GM20431 (cell line): Measurements from ENCODE around the gene ANO9.
"Not testable (repeated sequence)": the region's sequence is repeated elsewhere in the genome, so short reads cannot be mapped to it uniquely, and the experiment has no call there.

Source experiments
- in situ Hi-C: fragments of 300-500 bp; cut with MseI, MboI; formaldehyde crosslinking; loops from one replicate; pipeline ENCODE4 v1.15.0; 2020; ENCODE audit warnings: low sequenced_read_pairs; ENCODE audit not compliant: unreplicated experiment

ANO9 gene

DNA sequence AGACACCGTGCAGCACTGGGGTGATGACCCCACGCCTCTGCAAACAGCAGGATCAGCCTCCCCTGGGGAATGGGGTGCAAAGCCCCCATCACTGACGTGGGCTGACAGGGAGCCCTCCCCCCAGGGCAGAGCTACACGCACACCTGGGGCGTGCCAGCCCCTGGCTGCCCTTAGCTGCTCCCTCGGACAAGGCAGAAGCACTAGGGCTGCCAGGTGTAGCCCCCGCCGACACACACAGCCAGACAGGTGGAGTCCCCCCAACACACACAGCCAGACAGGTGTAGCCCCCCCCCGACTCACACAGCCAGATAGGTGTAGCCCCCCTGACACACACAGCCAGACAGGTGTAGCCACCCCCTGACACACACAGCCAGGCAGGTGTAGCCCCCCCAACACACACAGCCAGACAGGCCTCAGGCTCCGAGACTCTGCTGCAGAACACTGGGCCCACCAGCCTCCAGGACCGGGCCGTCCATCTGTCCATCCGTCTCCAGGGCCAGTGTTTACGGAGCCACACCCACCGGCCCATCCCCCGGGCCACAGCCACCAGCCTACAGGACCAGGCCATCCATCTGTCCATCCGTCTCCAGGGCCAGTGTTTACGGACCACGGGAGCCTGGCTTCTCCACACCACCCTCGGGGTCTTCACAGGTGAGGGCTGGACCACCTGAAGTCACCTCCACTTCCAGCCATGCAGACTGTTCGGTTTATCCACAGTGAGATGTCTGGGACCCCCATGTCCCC lies 3.5 kb downstream of the ANO9 start:
- in situ Hi-C loops: no loop called here

DNA sequence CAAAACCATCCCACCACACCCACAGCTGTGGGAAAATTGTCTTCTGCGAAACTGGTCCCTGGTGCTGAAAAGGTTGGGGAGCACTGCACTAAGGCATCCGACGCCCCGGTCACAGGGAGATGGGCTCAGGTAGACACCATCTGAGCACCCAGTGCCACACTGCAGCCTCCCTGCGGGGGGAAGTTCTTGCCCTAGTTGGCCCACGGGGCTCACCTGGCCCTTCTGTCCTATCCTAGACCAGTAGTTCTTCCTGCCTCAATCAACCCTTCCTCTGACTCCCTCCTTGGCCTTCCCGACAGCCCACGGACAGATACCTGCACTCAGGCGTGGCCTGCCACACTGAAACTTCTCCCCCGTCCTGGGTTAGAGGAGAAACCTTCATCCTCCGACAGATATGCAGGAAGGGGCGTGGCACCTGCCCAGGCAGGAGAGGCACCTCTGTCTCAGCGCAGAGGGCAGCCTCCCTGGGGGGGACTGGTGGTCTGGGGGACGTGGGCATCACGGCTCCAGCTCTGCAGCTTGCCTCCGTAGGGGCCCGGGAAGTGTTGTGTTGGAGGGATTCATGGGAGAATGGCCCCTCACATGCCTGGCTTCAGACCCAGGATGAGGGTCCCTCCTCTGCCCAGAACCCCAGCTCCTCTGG lies 4.5 kb downstream of the ANO9 start:
- in situ Hi-C loops: no loop called here

DNA sequence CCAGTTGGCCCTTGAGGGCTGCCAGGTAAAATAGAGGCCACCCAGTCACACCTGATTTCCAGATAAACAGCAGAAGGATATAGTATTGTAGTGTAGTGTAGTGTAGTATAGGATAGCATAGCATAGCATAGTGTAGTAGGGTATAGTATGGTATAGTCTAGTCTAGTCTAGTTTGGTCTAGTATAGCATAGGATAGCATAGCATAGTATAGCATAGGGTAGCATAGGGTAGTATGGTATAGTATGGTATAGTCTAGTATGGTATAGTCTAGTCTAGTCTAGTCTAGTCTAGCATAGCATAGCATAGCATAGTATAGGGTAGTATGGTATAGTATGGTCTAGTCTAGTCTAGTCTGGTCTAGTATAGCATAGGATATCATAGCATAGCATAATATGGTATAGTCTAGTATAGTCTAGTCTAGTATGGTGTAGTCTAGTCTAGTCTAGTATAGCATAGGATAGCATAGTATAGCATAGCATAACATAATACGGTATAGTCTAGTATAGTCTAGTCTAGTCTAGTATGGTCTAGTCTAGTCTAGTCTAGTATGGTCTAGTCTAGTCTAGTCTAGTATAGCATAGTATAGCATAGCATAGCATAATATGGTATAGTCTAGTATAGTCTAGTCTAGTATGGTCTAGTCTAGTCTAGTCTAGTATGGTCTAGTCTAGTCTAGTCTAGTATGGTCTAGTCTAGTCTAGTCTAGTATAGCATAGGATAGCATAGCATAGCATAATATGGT lies 6.6 kb downstream of the ANO9 start:
- in situ Hi-C loops: not testable (repeated sequence)

DNA sequence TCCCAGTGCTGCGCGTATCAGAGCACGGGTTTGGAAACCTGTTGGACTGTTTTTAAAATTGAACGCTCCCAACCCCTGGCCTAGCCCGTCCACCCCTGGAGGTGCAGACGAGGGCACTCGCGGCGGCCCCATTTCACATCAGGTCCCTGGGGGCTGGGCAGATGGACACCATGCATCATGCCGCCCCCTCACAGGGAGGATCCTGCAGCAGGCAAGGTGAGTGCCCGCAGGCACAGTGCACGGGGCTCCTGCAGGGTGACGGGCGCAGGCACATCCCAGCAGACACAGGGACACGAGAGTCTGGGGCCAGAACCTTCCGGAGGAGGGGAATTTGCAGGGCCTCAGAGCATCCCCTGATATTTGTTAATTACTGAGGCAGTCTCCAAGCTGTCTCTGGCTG lies 7.3 kb downstream of the ANO9 start:
- in situ Hi-C loops: no loop called here

DNA sequence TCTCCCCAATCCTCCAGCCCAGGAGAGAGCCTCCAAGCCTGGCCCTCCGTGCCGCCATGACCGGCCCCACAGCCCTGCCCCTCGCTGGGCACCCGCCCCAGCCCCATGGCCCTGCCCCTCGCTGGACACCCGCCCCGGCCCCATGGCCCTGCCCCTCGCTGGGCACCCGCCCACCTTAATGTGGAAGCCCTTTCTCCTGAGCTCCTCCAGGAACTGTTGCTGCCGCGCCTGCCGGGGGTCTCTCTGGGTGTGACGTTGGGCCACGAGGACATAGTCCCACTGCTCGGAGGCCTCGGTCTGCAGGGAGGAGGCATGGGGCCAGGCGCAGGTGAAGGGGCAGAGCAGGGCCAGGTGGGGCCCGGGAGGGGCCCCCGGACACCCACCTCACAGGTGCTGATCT lies 8.2 kb downstream of the ANO9 start:
- in situ Hi-C loops: no loop called here

DNA sequence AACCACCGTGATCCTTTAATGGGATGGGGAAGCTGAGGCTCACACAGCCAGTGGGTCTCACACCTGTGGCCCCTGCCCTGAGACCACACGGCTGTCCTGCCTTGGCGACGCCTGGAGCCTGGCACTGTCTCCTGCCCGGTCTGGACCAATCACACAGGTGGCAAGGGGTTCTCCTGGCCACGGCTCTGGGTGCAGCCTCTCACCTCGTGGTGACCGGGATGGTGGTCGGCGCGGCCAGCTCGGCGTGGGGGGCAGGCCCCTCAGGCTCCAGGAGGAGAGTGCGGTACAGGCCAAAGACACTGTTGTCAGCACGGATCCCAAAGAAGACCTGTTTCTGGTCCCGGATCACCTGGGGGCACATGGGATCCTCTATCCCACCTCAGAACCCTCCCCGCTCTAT lies 8.7 kb downstream of the ANO9 start:
- in situ Hi-C loops: no loop called here

DNA sequence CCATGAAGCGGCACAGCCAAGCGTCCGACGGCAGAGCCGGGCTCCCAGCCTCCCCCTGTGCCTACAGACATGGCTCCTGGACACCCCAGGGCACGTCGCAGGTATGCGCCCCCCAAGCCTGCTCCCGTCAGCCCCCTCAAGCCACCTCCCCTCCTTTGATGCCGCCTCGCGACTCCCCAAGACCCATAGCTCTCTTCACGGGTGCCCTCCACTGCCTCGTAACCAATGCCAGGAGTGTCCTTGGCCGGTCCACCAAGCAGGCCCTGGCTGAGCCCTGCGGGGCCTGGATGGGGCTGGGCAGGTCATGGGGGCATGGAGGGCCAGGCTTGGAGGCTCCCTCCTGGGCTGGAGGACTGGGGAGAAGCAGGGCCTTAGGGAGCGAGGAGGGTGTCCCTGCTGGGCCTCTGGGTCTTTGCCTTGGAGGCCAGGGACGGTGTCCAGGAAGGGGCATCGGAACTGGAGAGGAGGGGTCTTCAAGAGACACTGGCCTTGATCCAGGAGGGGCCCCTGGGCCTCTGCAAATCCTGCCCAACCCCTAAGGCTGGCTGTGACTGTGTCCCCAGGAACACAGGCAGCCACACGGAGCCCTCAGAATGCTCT lies 9.2 kb downstream of the ANO9 start:
- in situ Hi-C loops: no loop called here

DNA sequence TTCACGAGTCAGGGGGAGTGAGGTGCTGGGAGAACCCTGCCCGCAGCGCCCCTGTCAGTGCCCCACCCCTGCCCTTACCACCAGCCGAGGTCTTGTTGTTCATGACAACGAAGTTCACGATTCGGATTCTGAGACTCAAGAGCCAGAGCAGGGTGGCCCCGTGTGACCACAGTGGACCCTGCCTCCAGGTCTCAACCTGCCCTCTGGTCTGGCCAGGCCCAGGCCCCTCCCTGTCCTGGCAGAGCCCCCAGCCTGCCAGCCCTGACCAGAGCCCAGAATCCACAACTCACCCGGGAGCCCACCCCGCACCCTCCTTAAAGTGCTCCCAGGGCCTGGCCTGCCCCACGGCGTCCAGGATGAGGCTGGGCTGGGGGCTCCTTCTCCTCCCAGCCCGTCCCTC lies 9.9 kb downstream of the ANO9 start:
- in situ Hi-C loops: no loop called here

DNA sequence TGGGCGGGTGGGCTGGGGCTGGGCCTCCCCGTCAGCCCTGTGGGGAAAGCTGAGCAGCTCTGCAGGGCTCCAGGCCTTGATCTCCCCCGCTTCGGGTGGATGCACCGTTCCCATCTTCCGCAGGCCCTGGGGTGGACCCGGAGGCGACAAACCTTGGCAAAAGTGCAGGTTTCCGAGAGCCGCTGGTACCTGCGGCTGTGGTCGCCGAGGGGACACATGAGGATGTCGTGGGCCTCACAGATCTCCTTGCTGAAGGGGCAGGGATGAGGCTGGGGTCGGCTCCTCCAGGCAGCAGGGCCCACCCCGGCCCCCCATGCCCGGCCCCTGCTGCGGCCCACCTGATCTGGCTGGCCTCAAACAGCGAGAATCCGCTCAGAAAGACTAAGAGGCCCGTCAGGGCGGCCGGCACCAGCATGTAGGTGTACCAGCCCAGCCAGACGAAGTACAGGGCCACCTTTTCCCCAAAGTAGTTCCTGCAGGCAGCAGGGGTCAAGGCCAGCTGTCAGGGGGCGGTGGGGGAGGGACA lies 11.8 kb downstream of the ANO9 start:
- in situ Hi-C loops: no loop called here

DNA sequence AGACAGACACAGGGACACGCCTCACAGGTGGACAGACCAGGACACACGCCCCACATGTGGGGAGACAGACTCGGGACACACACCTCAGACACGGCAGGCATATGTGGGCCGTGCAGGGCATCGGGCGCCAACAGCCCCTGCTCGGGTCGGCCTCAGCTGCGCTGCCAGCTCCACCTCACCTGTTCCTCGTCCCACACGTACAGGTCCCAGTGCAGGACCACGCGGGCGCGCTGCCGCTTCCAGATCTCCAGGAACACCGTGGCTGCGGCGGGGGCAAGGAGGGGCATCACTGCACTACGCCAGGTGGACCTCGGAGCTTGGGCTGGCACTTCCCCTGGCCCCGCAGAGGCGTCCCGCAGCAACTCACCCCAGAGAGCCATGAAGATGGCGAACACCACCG lies 12.4 kb downstream of the ANO9 start:
- in situ Hi-C loops: no loop called here

DNA sequence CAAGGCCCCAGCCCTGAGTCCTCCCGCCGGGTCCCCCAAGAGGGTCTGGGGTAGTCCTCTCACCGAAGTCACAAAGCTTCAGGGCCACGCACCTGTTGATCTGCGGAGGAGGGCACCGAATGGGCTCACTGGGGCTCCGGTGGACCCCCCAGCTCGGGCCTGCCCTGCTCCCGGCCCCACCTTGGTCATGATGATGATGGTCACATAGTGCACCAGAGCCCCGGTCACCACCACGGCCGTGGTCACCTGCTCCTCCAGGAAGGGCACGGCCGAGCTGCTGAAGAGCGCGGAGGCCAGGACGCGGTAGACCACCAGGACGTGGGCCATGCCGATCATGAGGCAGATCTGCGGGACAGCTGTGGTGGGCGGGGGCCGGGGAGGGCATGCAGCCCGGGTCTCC lies 13.5 kb downstream of the ANO9 start:
- in situ Hi-C loops: no loop called here

DNA sequence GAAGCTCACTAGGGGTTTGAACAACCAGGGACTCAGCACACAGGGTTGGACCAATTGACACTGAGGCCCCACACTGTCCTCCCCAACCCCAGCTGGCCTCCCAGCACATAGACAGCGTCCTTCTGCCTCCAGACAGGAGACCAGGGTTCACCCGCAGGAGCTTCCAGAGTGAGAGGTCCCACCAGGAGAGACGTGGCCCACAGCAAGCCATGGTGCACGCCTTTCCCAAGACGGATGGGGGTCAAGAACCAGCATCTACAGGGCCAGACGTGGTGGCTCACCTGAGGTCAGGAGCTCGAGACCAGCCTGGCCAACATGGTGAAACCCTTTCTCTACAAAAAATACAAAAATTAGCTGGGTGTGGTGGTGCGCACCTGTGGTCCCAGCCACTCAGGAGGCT lies 15.0 kb downstream of the ANO9 start:
- in situ Hi-C loops: no loop called here

DNA sequence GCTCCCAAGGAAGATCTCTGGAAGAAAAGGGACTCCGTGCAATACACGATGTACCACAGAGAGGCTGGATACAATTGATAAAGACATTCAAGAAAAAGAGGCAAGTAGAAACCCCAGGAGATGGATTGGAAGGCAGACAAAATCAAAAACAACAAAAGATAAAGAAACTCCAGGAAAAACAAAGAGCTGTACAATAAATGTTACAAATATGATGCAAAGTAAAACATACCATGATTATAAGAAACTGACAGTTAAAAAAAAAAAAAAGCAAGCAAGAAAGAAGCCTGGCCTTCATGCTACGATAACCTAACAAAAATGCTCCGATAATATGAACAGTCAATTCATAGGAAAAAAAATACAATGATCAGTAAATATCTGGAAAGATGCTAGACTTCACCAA lies 16.5 kb downstream of the ANO9 start:
- in situ Hi-C loops: no loop called here

DNA sequence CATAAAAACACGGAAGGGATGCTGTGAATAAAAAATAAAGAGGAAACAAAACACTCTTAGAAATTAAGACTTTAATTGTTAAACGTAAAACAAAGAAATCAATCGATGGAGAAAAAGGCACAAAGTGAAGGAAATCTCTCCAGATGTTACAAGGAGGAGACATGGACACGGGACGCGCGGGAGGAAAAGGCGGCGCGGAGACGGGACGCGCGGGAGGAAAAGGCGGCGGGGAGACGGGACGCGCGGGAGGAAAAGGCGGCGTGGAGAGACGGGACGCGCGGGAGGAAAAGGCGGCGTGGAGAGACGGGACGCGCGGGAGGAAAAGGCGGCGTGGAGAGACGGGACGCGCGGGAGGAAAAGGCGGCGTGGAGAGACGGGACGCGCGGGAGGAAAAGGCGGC lies 17.0 kb downstream of the ANO9 start:
- in situ Hi-C loops: not testable (repeated sequence)

DNA sequence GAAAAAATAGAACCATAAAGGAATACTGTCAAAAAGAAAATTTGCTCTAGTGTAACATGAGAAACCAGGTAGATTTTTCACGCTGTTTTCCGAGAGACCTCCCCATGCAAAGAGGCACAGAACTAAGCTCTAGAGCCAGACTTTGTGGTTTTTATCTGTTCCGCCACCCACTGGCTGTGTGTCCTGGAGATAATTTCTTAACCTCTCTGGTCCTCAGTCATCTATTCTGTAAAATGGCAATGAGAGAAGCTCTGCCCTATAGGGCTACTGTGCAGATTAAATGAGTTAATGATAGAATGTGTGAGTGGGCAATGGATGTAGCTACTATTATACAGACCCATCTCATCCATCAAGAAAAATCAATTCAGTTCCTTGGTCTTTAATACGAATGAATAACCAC lies 17.6 kb downstream of the ANO9 start:
- in situ Hi-C loops: no loop called here

DNA sequence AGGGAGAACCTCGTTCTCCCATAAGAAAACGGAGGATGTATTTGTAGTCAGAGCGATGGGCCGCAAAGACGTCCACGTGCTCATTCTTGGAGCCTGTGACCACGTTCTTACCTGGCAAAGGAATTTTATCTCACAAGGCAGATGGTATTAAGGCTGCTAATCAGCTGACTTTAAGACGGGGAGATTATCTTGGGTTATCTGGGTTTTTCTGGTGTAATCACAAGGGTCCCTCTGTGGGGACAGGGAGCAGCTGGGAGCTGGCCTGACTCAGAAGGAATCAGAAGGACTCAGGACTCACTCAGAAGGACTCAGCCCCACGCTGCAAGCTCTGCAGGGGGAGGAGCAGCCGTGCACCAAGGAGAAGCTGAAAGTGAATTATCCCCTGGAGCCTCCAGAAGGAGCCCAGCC lies 19.6 kb downstream of the ANO9 start:
- in situ Hi-C loops: no loop called here

DNA sequence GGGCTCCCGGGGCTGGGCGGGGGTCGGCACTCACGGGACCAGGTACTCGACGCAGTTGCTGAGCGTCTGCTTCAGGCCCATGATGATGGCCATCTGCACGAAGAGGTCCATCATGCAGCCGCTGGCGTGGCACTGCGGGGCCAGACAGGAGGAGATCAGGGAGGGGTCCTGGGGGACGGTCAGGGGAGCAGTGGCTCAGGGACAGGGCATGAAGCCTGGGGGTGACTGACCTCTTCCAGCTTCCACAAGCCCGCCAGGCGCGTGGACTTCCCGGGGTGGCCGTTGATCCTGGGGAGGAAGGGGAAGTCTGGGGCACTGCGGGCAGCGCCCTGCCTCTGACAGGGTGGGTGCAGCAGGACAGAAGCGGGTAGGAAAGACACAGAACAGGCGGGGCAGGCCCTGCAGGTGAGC lies 20.9 kb downstream of the ANO9 start:
- in situ Hi-C loops: no loop called here

DNA sequence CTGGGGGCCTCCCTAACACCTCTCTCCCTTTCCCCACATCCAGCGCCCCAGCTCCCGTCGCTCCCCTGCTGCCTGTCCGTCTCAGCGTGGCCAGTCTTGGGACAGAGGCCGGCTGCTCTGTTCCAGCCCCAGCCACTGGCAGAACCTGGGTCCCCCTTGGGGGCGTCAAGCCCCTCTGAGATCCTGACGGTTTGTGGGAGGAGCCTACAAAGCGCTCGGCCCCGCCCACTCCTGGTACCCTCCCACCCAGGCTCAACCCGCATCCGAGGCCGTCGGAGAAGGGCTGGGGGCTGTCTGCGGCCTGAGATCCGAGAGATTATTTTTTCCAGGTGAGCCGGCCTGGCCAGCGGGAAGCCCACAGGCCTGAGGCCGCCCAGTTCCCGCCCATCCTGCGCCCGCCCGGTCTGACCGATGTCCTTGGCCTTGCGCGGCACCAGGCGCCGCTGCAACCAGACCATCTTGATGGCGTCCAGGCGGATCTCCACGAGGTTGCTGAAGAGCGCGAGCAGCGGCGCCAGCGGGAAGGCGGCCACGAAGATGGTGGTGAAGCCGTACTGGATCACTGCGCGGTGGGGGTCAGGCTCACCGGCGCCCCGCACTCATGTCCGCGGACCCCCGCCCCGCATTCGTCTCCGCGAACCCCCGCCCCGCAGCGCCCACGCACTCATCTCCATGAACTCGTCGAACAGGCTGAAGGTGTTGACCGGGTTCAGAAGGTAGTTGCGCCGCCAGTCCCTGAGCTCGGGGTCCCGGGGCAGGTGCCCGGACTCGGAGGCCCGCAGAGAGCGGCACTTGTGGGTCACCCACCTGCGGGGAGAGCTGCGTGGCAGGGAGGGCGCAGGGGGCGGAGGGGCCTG lies 21.5 kb downstream of the ANO9 start:
- in situ Hi-C loops: no loop called here

DNA sequence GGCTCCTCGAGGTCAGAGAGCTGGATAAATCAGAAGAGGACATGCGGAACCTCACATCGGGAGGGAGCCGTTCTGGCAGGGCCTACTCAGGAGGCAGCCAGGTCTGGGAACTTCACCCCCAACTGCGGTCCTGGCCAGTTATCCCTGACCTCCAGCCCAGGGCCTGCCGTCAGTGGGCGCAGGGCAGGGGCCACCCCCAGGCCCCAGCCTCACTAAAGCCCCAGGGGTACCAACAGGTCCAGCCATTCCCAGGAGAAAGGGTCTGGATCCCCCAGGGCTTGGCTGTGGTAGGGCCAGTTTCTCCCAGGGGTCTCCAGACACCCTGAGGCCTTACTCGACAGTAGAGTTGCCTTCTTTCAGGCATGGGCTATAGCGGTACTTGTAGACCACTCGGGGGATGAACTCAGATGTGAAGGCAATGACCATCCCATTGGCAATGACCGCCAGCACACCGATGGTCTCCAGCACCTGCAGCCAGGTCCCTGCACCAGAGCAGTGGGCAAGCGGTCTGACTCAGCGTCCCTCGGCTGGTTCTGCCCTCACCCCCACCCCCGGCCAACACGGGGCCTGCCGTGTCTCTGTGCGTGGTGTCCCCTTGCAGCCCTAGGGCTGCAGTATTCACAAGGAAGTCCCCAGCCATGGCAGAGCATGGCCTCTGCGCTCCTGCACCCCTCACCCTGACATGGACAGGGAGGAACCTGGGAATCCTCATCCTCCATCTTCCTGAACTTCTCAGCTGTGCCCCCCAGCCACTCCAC lies 22.4 kb downstream of the ANO9 start:
- in situ Hi-C loops: no loop called here
